ENCODE data around the gene ANKRD18A. TPM values are rescaled to one million over a fixed set of nuclear protein-coding genes. Genes with fewer than 3 reads are reported as not detected.

The ANKRD18A gene
- total and polyA plus RNA-seq, 2 of the 8 experiments (the other 6 are each of a cell fraction or from before 2014, with no cell fraction given), result 0.68 to 4.0 TPM

DNA sequence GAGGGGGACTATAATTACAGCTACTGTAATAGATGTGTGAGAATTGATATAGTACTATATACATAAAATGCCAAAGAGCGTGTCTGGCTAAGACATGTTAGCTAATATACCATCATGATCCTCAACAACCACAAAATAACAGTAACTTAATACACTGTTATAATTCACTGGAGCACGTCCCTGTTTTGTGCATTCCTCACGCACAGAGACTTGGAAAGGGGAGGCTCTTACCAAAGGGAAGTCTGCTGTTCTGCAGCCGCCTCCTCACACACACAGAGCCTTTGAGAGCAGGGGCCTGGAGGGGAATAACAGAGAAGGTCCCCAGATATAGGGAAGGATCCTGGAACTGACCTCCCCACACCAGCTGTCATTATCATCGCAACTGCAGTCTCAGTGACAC lies 97.3 kb downstream of the ANKRD18A start:
- H4K91ac ChIP-seq (replicated peaks; ENCODE audit: insufficient read length, low read length), result no peak overlapping the region

More for the DNA sequence above, 97.3 kb downstream of the ANKRD18A start:
- POLR2A ChIA-PET (ENCODE audit: partially characterized antibody), result no interaction called here
- DNase-seq (ENCODE audit: low read depth in 1 of 2, low spot score in 2 of 2), result no peak
- Histone ChIP-seq H3K79me2 (ENCODE audit: control insufficient read depth in 1 of 2, insufficient read depth in 2 of 2, low read length in 2 of 2) (no peaks in the 10 kb centered on the region), H3K56ac (replicated peaks; ENCODE audit: insufficient read length, low read depth, low read length) (no peak overlapping the region), H2BK120ac (replicated peaks; ENCODE audit: low read depth, low read length) (no peak overlapping the region), H3K4me1 (replicated peaks in 1 of 4; ENCODE audit: control insufficient read depth in 3 of 4, insufficient read depth in 4 of 4, low read length in 3 of 4) (no peaks in the 10 kb centered on the region; a peak in 1 of 7 replicates), H3K18ac (ENCODE audit: extremely low read depth, low read length) (no peak overlapping the region), H2BK5ac (ENCODE audit: low read depth, low read length) (no peak overlapping the region), H3K23ac (ENCODE audit: insufficient read length) (no peak overlapping the region), H3K4ac (replicated peaks; ENCODE audit: insufficient read length, low read depth, low read length) (no peak overlapping the region), H3K27me3 (replicated peaks in 1 of 4; ENCODE audit: control insufficient read depth in 3 of 4, extremely low read depth in 1 of 4, insufficient read depth in 3 of 4, low read length in 3 of 4) (no peaks in the 10 kb centered on the region), H2AFZ (ENCODE audit: low read length) (0 out of 2 replicates have a peak overlapping the region, but pooled peaks have one; percentile 84), H3K4me3 (ENCODE audit: extremely low read depth in 1 of 4, insufficient read depth in 2 of 4, low read depth in 3 of 4, low read length in 4 of 4) (no peak overlapping the region), H3K23me2 (ENCODE audit: low read depth, low read length) (no peaks in the 10 kb centered on the region), H3K14ac (ENCODE audit: insufficient read length) (no peak overlapping the region), H2BK15ac (ENCODE audit: low read length) (no peak overlapping the region), H4K20me1 (replicated peaks in 1 of 2; ENCODE audit: control insufficient read depth in 1 of 2, insufficient read depth in 2 of 2, low read length in 2 of 2) (no peaks in the 10 kb centered on the region), H4K8ac (ENCODE audit: extremely low read depth, insufficient read depth, low read length) (no peak overlapping the region), H3K9ac (replicated peaks in 1 of 4; ENCODE audit: extremely low read depth in 1 of 4, low read depth in 3 of 4, low read length in 3 of 4) (no peak overlapping the region), H3K4me2 (ENCODE audit: insufficient read depth in 1 of 2, low read depth in 2 of 2, low read length in 2 of 2) (no peak overlapping the region), H2BK20ac (ENCODE audit: low read length) (no peak overlapping the region), H3K79me1 (ENCODE audit: low read depth, low read length) (no peaks in the 10 kb centered on the region), H2BK12ac (ENCODE audit: low read depth, low read length) (no peak overlapping the region), H3K36me3 (ENCODE audit: control insufficient read depth in 2 of 4, insufficient read depth in 4 of 4, low read length in 3 of 4) (no peaks in the 10 kb centered on the region), H4K5ac (ENCODE audit: insufficient read length, low read depth, low read length) (no peak overlapping the region), H2AK5ac (ENCODE audit: low read depth, low read length) (no peak overlapping the region), H3K27ac (ENCODE audit: low read depth, low read length) (no peak overlapping the region), H3K9me3 (ENCODE audit: insufficient read depth in 2 of 2, low read depth in 1 of 2, low read length in 1 of 2) (no peaks in the 10 kb centered on the region)
- FAIRE-seq, result no peak
- TF ChIP-seq TEAD4 (IDR thresholded peaks at IDR 0.05; ENCODE audit: low read depth, low read length), result no peak
- TF ChIP-seq CEBPB (IDR thresholded peaks at IDR 0.05; ENCODE audit: low read depth, low read length), result no peak
- no peak for TF ChIP-seq NANOG (IDR thresholded peaks at IDR 0.05; ENCODE audit: insufficient read depth, low read depth, low read length, poor library complexity, severe bottlenecking)
- TF ChIP-seq TAF1 (IDR thresholded peaks at IDR 0.05; ENCODE audit: low read depth, low read length), result no peak
- no peak for TF ChIP-seq FOSL1 (IDR thresholded peaks at IDR 0.05; ENCODE audit: insufficient read depth, low read depth, low read length)
- no peak for TF ChIP-seq JUND (IDR thresholded peaks at IDR 0.05; ENCODE audit: low read length)
- TF ChIP-seq, protein P1, sequence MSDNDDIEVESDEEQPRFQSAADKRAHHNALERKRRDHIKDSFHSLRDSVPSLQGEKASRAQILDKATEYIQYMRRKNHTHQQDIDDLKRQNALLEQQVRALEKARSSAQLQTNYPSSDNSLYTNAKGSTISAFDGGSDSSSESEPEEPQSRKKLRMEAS (IDR thresholded peaks at IDR 0.05), result no peak
- TF ChIP-seq CTBP2 (IDR thresholded peaks at IDR 0.05; ENCODE audit: borderline replicate concordance, insufficient read depth, insufficient read length, low read length), result no peak
- no peak for TF ChIP-seq KDM5A (IDR thresholded peaks at IDR 0.05; ENCODE audit: low read length)
- CTCF ChIA-PET (ENCODE audit: partially characterized antibody), result no interaction called here
- 90% methylated on average over 5 of the region's 5 CpGs; no CpG with 5 or more reads in 1 of the 2 experiments for WGBS, 2 experiments (ENCODE audit: extremely low coverage in 1 of 2, insufficient coverage in 1 of 2, insufficient read length in 1 of 2, insufficient replicate concordance in 2 of 2, low coverage in 1 of 2, low lambda C conversion rate in 2 of 2, missing lambda C conversion rate in 1 of 2)

Measured in H1 (cell line).